Activated naive CD8-positive, alpha-beta T cell (primary cell): ENCODE data around the gene DRD3.
A peak's percentile ranks its signal among the peaks of the same experiment; 100 is the strongest.

Experiments
- H3K27ac Mint-ChIP-seq: one replicate; pipeline ENCODE4 v1.8.0; 2021; ENCODE audit warnings: mixed read lengths
- H3K27me3 Mint-ChIP-seq: one replicate; pipeline ENCODE4 v1.8.0; 2021; ENCODE audit warnings: mixed read lengths
- H3K36me3 Mint-ChIP-seq: one replicate; pipeline ENCODE4 v1.8.0; 2021; ENCODE audit warnings: mixed read lengths
- H3K4me1 Mint-ChIP-seq: one replicate; pipeline ENCODE4 v1.8.0; 2021; ENCODE audit warnings: low read depth, mixed read lengths
- H3K4me3 Mint-ChIP-seq: one replicate; pipeline ENCODE4 v1.8.0; 2021; ENCODE audit warnings: mild to moderate bottlenecking, mixed read lengths
- H3K9me3 Mint-ChIP-seq: one replicate; pipeline ENCODE4 v1.8.0; 2021; ENCODE audit warnings: low read depth, mixed read lengths

DRD3 gene

DNA sequence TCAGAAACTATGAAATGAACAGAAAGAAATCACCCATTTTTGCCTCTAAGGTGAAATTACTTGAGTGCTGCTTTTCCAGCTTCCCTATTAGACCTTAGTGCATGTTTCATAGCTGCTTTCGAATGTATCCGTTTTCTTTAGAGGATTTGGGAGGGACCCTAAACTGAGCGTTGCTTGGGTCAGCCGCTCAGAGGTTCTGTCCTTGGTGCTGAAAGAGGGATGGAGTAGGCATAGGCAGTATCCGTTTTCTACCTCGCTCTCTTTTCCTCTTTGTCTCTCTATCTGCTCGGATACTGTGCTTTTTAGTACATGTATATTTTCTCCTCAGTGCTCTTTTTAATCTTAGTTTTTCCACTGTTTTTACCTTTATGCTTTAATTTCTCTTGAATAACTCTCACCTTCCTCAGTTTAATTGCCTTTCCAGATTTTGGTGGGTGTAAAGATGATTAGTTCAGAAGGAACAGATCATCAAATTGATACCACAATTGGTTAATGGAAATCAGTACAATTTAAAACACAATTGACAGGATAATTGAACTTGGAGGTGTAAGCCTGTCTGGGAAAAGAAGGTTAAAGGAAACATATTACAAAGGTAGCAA, at the start of gene DRD3:
Gene DRD3 (minus strand): TSS at position 283 of the 599 bp plus-strand sequence. CDS start 7,060 bp downstream, outside the sequence.
- Mint-ChIP-seq H3K27me3 (no peaks in the 10 kb centered on the region), H3K9me3 (no peaks in the 10 kb centered on the region), H3K27ac (no peak within 1 kb of the TSS), H3K4me3 (no peak within 1 kb of the TSS), H3K36me3 (peaks cover 3% of the 10 kb centered on the region), H3K4me1 (peaks cover 12% of the 10 kb centered on the region)

DNA sequence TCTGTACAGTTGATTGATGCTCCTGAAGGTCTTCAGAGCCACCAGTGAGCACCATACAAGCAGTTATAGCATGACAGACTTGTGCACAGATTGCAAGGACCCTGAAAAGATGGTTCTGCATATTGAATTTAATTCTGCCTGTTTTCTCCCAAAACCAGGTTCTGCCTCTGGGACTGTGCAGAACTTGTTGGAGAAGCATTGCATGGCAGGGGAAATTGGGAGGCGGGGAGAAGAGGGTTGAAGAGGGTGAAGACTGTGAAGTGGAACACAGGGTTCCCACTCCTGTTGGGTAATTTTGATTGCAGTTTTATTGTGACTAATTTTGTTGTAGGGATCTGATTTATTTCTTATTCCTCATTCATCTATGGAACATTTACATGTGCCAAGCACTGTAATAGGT, 48.2 kb upstream of the DRD3 start:
- peaks cover 29% of the 10 kb centered on the region for H3K36me3 Mint-ChIP-seq
- H3K4me1 Mint-ChIP-seq = peaks cover 91% of the 10 kb centered on the region
- H3K9me3 Mint-ChIP-seq = peaks cover 4% of the 10 kb centered on the region
- peak overlapping the region; percentile 71 for H3K4me3 Mint-ChIP-seq
- no peaks in the 10 kb centered on the region for H3K27me3 Mint-ChIP-seq
- peak overlapping the region; percentile 97 for H3K27ac Mint-ChIP-seq

DNA sequence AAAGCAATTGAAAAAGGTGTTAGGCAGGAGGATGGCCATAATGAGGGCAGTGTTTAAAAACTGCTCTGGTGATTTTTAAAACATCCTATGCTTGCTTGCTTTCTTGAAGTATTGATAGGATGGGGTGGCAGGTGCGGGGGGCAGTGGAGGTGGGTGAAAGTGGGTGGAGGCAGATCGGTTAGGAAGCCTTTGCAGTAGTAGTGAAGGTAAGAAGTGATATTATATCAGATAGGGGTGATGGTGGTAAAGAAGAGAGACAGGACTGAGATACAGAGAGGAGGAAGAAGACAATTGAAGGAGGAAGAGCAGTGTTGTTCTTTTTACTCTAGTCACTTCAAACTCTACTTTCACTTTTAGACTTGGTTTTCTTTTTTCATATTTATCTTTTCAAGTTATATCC, 47.5 kb upstream of the DRD3 start:
- H3K27ac Mint-ChIP-seq = peak overlapping the region; percentile 97
- no peaks in the 10 kb centered on the region for H3K27me3 Mint-ChIP-seq
- H3K4me3 Mint-ChIP-seq = peak overlapping the region; percentile 71
- H3K4me1 Mint-ChIP-seq = peaks cover 91% of the 10 kb centered on the region
- peaks cover 31% of the 10 kb centered on the region for H3K36me3 Mint-ChIP-seq
- peaks cover 4% of the 10 kb centered on the region for H3K9me3 Mint-ChIP-seq

DNA sequence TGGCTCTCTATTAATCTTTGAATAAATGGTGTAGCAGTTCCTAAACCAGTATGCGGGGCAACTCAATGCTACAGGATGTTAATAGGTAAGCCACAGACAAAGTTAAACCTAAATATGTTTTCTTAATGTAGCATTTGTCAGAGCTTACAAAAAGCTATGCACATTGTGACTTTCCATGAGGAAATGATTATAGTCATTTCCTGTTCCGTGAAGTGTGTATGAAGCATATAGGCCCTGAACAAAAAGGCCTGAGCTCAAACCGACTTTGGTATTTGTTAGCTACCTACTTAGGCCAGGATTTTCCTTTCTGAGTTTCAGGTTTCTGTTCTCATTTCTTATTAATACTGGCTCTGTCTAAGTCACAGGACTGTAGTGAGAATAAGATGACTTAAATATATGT, 44.3 kb upstream of the DRD3 start:
- Mint-ChIP-seq H3K27ac (peak overlapping the region; percentile 97), H3K27me3 (no peaks in the 10 kb centered on the region), H3K4me3 (peak overlapping the region; percentile 59), H3K36me3 (peaks cover 33% of the 10 kb centered on the region), H3K9me3 (peaks cover 4% of the 10 kb centered on the region), H3K4me1 (peaks cover 84% of the 10 kb centered on the region)

DNA sequence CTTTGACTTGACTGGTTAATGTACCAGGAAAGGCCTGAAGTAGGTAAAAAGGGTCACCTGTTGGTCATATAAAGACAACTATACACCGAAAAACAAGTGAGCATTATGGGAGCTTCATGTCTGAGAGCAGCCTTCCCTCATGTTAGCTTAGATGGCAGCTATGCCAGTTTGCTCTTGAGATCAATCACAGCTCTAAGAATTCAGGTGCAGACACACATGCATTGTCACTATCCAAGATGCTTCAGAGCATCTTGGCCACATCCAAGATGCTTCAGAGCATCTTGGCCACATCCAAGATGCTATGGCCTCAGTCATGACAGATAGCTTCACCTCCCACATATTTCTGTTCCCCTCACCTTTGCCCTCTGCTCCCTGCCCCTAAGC, 43.0 kb upstream of the DRD3 start:
- peak overlapping the region; percentile 97 for H3K27ac Mint-ChIP-seq
- H3K4me1 Mint-ChIP-seq = peaks cover 72% of the 10 kb centered on the region
- no peaks in the 10 kb centered on the region for H3K27me3 Mint-ChIP-seq
- H3K36me3 Mint-ChIP-seq = peaks cover 30% of the 10 kb centered on the region
- peaks cover 4% of the 10 kb centered on the region for H3K9me3 Mint-ChIP-seq
- H3K4me3 Mint-ChIP-seq = peak overlapping the region; percentile 4

DNA sequence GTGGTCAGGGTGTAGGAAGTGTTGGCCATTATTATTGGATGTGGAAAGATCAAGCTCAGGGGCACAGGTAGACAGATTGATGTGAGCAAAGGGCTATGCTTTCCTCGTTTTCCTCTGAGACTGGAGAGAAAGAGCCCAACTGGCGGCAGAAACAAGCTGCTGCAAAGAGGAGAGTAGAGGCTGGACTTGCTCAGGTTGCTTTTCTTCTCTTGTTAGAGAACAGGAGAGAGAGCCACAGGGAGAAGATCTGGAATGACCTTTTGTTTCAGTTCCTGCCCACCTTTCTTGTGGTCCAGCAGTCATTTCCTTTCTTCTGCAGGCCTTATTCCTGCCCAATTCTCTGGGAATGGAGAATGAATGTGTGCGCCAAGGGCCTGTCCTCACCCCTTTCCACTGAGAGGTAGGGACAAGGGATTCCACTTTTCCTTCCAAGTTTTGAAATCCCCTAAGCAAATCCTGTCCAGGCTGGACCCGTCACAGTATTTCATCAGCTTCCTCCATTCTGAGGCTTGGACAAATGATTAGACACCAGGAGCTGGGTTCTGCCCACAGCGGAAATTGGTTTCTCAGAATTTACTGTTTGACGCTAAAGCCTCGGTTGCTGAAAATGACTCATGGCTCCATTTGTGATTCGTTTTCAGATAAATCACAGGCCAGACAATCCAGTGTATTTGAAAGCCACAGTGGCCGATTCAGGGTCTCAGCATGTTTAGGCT, 42.5 kb upstream of the DRD3 start:
- Mint-ChIP-seq H3K27me3 (no peaks in the 10 kb centered on the region), H3K36me3 (peaks cover 29% of the 10 kb centered on the region), H3K9me3 (peaks cover 4% of the 10 kb centered on the region), H3K4me1 (peaks cover 67% of the 10 kb centered on the region), H3K4me3 (peak overlapping the region; percentile 32), H3K27ac (peak overlapping the region; percentile 97)

DNA sequence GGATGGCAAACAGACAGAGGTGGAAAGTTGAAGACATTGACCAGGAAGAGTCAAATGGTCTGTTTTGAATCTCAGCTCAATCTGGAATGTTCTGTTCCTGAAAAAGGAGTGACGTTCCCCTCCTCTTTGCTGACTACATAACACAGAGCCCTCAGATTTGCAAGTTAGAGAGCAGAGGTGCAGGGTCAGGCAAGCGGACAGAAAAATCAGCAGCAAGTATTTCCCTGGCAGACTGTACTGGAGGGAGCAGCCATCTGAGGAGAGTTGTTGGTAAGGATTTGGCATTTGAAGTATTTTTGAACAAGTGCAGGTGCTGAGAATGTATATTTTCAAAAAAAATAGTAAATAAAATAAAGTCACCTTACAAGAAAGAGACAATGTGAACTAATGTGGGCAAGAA, 40.9 kb upstream of the DRD3 start:
- peak overlapping the region; percentile 83 for H3K27ac Mint-ChIP-seq

DNA sequence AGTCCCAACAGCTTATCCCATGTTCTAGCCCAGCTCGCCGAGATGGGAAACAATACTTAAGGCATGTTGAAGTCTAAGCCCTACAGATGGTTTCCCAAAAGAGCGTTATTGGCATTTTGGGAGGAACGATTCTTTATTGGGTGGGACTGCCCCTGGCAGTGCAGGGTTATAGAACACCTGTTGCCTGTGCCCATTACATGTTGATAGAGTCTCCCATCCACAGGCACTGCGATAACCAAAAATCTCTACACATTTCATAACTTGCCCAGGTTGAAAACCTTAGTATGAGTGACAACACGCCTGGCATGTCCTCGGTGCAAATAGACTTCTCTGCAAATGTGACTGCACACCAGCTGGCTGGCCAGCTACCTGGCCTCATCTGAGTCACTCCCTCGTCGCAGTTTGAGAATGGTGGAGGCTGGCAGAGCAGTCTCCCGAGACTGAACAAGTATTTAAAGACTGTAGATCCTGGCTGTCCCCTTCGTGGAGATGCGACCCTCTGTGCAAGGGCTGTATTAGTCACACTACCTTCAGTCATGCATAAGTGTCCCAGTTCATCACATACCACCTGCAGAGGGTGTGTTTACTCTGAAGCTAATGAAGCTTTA, 39.8 kb upstream of the DRD3 start:
- Mint-ChIP-seq H3K4me3 (peak overlapping the region; percentile 21), H3K27me3 (no peaks in the 10 kb centered on the region), H3K36me3 (peaks cover 12% of the 10 kb centered on the region), H3K27ac (peak overlapping the region; percentile 82), H3K4me1 (peaks cover 42% of the 10 kb centered on the region), H3K9me3 (no peaks in the 10 kb centered on the region)

More for the DNA sequence above, 40.9 kb upstream of the DRD3 start:
- Mint-ChIP-seq H3K9me3 (peaks cover 4% of the 10 kb centered on the region), H3K4me1 (peaks cover 52% of the 10 kb centered on the region), H3K27me3 (no peaks in the 10 kb centered on the region), H3K4me3 (no peak overlapping the region), H3K36me3 (peaks cover 18% of the 10 kb centered on the region)

DNA sequence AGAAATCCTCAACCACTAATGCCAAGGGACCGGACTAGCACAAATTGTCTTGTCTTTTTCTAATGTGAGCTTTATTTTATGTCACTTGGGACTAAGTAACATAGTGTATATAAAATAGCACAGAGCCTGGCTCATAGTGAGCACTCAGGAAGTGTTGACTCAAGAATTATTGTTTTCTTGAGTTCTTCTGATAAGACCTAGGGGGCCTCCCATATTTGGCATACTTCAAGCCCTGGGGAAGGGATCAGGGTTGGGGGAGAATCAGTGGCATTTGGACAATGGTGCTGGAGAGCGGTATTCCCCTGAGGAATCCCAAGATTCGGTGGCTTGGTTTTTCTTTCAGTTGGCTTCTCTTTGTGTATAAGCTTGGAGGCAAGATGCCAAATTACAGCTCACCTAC, 39.2 kb upstream of the DRD3 start:
- peaks cover 10% of the 10 kb centered on the region for H3K36me3 Mint-ChIP-seq
- H3K4me1 Mint-ChIP-seq = peaks cover 37% of the 10 kb centered on the region
- H3K9me3 Mint-ChIP-seq = no peaks in the 10 kb centered on the region
- no peak overlapping the region for H3K27ac Mint-ChIP-seq
- no peaks in the 10 kb centered on the region for H3K27me3 Mint-ChIP-seq
- peak overlapping the region; percentile 24 for H3K4me3 Mint-ChIP-seq

DNA sequence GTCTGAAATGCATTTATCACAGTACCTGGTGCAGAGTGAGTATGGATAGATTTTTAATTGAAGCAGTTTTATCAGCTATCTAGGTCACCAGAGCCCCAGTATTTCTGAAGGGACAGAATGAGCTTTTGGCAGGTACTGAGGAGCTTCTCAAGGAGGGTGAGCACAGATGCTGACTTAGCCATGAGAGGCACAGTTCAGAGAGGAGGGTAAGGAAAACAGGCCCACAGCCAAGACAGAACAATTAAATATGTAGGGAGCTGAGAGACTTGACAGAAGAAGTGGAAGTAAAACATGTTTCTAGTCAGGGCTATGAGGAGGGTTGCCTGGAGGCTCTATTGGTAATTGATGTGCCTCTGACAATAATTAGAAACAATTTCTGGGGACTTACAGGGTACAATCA, 38.4 kb upstream of the DRD3 start:
- no peak overlapping the region for H3K27ac Mint-ChIP-seq
- H3K27me3 Mint-ChIP-seq = no peaks in the 10 kb centered on the region
- H3K36me3 Mint-ChIP-seq = peaks cover 10% of the 10 kb centered on the region
- peaks cover 30% of the 10 kb centered on the region for H3K4me1 Mint-ChIP-seq
- peak overlapping the region; percentile 24 for H3K4me3 Mint-ChIP-seq
- no peaks in the 10 kb centered on the region for H3K9me3 Mint-ChIP-seq

DNA sequence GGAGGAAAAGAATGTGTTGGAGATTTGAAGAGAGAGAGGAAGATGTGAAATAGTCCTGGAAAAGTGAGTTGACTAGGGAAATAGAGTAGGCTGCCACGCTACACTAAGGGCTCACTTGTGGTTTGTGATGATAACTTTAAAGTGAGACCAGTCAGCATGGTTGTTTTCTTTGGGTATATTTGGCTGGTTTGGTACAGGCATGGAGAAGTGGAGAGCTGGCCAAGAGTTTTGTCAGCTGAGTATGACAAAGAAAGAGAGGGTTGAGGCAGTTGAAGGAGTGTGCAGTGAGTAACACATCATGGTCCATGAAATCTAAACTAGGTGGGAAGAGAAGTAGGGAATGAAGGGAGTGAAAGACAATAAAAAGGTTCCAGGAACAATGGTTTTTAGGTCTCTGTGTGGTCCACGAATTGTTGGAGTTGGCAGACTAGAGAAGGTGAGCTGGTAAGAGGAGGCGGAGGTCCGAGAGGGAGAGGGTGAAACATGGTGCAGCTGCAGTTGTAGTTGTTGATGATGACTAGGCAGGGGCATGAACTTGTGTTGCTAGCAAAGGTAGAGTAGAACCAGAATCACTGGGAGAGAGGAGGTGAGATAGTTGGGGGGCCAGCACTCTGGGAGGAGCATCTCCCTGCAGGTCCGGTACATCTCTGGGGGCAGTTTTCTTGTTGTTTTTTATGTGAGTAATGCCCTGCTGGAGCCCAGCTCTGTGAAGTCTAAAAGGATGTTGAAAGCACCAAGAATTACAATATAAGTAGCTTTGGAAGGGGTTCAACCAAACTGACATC, 37.5 kb upstream of the DRD3 start:
- H3K27me3 Mint-ChIP-seq = no peaks in the 10 kb centered on the region
- no peaks in the 10 kb centered on the region for H3K9me3 Mint-ChIP-seq
- H3K36me3 Mint-ChIP-seq = peaks cover 6% of the 10 kb centered on the region
- no peak overlapping the region for H3K27ac Mint-ChIP-seq
- no peak overlapping the region for H3K4me3 Mint-ChIP-seq
- H3K4me1 Mint-ChIP-seq = peaks cover 27% of the 10 kb centered on the region

DNA sequence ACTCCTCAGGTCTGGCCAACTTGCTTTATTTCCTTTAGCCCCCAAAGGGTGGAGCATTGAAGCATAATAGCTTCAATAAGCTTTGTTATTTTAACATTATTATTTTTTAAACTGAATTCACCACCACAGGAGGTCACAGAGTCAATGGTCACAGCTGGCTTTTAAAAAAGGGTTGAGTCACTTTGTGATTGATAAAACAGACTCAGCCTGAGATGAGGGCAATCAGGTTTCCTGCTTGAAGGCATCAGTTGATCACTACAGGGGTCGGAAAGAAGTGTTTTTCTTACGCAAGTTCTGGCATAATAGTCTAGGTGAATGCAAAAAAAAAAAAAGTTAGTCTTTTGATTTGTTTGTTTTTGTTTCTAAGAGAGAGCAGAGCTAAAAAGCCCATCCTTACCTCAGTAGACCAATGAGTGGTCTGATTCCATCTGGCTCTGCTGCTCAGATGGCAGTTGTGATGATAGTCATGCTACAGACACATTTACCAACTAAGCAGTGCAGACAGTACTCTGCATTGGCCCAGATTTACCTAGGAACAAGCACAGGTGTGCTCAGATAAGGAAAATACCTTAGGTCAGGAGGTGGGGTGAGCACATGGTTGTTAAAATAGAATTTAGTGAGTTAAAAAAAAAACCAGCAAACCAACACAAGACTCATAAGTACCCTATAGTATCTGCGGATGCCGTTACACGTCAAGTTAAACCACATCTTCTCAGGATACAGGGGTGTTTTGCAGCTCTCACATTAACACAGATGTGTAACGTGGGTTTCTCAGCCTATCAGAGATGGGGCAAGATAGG, 35.9 kb upstream of the DRD3 start:
- peaks cover 6% of the 10 kb centered on the region for H3K36me3 Mint-ChIP-seq
- peaks cover 11% of the 10 kb centered on the region for H3K4me1 Mint-ChIP-seq
- no peaks in the 10 kb centered on the region for H3K9me3 Mint-ChIP-seq

DNA sequence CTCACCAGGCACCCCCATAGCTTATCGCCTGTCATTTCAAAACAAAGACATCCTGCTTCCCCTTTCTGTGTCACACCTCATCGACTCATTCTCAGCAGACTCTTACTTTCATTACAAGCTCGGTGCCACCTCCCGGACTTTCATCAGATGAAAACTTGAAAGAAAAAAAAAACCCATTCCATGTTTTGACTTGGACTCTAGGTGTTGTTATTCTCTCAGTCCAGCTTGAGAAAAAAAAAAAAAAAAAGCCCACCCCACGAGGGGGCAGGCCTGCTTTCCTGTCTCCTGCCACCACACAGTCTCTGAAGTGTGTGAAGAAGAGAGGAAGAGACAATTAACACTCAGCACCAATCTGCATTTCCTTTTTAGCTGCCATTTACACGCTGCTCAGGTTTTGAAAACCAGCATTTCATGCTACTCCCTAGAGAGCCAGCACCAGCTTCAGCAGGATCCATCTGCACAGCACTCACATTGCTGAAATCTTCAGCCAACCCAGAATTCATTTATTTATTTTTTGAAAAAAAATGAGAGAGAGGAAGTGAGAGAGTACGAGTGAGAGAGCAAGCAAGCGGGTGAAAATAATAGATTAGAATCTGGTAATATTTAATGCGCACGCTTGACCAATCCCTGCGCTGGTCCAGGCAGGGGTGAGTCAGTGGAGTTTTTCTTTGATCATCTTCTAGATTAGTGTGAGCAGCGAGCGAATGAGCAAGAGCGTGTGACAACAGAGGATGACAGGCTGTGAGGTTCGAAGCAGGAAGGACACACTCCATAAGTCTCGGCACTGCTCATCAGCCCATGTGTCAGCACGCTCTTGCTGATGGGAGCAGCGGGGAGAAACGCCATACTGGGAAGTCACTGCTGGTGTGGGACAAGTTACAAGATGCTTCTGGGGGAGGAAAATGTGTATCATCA, 35.0 kb upstream of the DRD3 start:
- Mint-ChIP-seq H3K4me3 (no peak overlapping the region), H3K36me3 (peaks cover 5% of the 10 kb centered on the region), H3K27ac (no peak overlapping the region), H3K4me1 (peaks cover 6% of the 10 kb centered on the region), H3K27me3 (no peaks in the 10 kb centered on the region), H3K9me3 (no peaks in the 10 kb centered on the region)

More for the DNA sequence above, 35.9 kb upstream of the DRD3 start:
- Mint-ChIP-seq H3K27me3 (no peaks in the 10 kb centered on the region), H3K27ac (no peak overlapping the region), H3K4me3 (no peak overlapping the region)
